Left cardiac atrium (tissue), 4 donors: ENCODE measurements around the gene AGRN. TPM values are rescaled to one million over a fixed set of nuclear protein-coding genes. Genes with fewer than 3 reads are reported as not detected.
"Not testable (repeated sequence)": the region's sequence is repeated elsewhere in the genome, so short reads cannot be mapped to it uniquely, and the experiment has no call there.

Experiments used
- ATAC-seq, 2 donors: fragments of 200-7000 bp; cut with Tn5 transposase; one replicate each; pipeline ENCODE4 v1.9.1; 2020; ENCODE audit warnings: mild to moderate bottlenecking in 2 of 2, moderate library complexity in 2 of 2
- DNase-seq: peaks from one replicate; pipeline ENCODE4 v3.0.0-alpha.2; 2020
- intact Hi-C, 2 donors: fragments of 100-400 bp; cut with DNase I; formaldehyde crosslinking; loops; one replicate each; pipeline versions ENCODE4 v1.14.1 to v1.15.1; 2022 to 2023
- long read RNA-seq: library from polyadenylated mRNA; unstranded; transcript quantifications from one replicate; pipeline ENCODE4 v2.0.0, GENCODE V29; 2021
- total RNA-seq, 2 donors: library from RNA; stranded (reverse); fragmentation: NEBNext Ultra II Directional; extraction: Animal tissue kit (Norgen Biotek cat#: 25700); gene quantifications; one replicate each; pipeline ENCODE4 v1.2.1, GENCODE V29; 2021
- donor health status: DM: no; HTN: yes; CAD: no.
- donor health status: DM: no; HTN: yes; CAD: no; lungs with severe emphysema.
- donor health status: DM: yes; HTN: yes; CAD: no.
- donor health status: Dilated cardiomyopathy.

The AGRN gene
- total RNA-seq, result 10 to 100 TPM; 14.8 to 25.7 TPM
- long read RNA-seq, partial matches to known transcripts, result 2 of 5 reads
- long read RNA-seq, other reads (novel, unspliced or antisense), result 2 of 5 reads

DNA sequence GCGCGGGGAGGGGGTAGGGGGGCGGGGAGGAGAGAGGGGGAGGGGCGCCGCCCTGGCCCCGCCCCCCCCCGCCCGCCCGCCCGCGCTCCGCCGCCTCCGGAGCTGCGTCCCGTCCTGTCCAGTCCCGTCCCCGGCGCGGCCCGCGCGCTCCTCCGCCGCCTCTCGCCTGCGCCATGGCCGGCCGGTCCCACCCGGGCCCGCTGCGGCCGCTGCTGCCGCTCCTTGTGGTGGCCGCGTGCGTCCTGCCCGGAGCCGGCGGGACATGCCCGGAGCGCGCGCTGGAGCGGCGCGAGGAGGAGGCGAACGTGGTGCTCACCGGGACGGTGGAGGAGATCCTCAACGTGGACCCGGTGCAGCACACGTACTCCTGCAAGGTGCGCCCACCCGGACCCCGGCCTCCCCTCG is at the start of gene AGRN:
Gene AGRN, plus strand, starts transcription at position 121 of the 405 bp plus-strand sequence. Its CDS starts 53 bp downstream, at position 174.
- ATAC-seq (peak; percentile 59 to 62), DNase-seq (no peak)
- intact Hi-C loops, result no loop called here

DNA sequence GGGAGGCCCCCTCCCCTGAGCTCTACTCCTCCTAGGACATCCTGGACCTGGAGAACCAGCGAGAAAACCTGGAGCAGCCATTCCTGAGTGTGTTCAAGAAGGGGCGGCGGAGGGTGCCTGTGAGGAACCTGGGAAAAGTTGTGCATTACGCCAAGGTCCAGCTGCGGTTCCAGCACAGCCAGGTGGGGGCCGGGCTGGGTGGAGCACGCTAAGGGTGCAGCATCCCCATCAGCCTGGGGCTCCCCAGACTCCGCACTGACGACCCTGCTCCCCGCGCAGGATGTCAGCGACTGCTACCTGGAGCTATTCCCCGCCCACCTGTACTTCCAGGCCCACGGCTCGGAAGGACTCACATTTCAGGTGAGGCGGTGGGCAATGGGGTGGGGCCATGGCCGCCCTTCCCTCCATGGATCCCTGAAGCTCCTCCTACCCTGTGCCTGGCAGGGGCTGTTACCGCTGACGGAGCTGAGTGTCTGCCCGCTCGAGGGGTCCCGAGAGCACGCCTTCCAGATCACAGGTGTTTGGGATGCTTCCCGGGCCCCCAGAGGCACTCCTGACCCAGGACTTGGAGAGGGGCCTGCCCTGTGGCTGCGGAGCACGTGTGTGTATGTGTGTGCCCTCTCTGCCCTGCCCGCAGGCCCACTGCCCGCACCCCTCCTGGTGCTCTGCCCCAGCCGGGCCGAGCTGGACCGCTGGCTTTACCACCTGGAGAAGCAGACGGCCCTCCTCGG is 49.5 kb upstream of the AGRN start:
- intact Hi-C loops, result no loop called here
- ATAC-seq, result no peak
- DNase-seq, result no peak

DNA sequence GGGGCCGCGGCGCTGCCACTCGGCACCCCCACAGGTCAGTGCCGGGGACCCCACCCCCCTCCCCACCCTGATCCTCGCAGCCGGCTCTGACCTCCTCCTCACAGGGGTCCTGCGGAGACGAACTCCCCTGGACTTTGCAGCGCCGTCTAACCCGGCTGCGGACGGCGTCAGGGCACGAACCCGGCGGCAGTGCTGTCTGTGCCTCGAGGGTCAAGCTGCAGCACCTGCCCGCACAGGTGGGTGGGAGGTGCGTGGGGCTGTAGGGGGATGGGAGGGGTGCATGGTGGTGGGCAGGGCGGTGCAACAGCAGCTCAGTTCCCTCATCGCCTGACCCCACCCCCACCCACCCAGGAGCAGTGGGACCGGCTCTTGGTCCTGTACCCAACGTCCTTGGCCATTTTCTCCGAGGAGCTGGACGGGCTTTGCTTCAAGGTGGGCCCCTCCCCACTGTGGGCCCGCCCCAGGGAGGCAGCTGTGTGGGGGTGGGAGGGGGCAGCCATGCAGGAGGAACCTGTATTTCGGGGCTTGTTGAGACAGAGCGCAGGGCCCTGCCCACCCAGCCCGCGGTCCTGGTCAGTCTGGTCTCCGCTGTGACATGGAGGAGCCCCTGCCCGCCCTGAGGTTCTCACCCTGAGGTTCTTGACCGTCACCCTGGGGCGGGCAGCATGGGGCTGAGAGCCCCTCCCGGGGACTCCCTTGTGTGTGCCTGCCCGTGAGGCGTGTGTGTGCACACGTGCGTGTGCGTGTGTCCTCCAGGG is 48.8 kb upstream of the AGRN start:
- intact Hi-C loops, result no loop called here
- no peak for ATAC-seq
- DNase-seq, result no peak

DNA sequence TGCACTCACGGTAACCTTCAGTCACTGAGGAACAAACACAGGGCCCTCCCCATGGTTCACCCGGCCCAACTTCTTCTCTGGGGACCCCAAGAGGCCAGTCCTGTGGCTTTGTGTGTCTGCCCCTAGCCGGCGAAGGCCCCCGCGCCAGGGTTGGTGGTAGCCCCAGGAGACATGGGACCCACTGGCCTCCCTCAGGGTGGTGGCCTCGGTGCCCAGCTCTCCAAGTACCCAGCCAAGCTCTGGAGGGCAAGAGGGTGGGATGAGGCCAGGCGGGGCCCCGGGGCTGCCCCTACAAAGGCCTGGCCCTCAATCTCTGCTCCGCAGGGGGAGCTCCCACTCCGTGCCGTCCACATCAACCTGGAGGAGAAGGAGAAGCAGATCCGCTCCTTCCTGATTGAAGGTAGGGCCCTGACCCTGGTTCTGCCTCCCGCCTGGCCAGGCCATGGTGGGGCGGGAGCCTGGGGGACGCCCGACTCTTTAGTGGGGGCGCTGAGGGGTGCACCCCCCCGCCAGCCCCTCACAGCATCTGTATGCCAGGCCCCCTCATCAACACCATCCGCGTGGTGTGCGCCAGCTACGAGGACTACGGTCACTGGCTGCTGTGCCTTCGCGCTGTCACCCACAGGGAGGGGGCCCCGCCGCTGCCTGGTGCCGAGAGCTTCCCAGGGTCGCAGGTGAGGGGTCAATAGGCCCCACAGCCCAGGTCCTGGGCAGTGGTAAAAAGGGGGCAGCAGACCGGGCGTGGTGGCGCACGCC is 48.0 kb upstream of the AGRN start:
- ATAC-seq (no peak), DNase-seq (no peak)
- intact Hi-C loops, result no loop called here

DNA sequence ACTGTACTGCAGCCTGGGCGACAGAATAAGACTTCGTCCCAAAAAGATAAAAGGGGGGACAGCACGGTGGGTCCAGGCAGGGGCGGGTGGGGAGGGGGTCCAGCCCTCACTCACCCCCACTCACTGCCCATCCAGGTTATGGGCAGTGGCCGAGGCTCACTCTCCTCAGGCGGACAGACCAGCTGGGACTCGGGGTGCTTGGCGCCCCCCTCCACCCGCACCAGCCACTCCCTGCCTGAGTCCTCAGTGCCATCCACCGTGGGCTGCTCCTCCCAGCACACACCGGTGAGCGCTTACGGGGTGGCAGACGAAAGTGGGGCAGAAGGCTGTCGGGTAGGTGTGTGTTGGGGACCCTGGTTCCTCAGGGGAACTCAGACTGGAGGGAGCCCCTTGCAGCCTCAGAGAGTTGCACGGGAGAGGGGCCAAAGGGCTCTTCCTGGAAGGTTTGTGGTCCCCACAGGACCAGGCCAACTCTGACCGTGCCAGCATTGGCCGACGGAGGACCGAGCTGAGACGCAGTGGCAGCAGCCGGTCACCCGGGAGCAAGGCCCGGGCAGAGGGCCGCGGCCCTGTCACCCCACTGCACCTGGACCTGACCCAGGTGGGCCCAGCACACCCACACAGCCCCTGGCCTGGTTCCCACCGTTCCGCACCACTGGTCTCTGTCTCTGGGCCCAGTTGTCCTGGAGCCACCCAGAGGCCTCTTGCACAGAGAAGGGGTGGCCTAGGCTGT is 47.0 kb upstream of the AGRN start:
- no peak for ATAC-seq
- DNase-seq, result no peak
- intact Hi-C loops, result no loop called here

DNA sequence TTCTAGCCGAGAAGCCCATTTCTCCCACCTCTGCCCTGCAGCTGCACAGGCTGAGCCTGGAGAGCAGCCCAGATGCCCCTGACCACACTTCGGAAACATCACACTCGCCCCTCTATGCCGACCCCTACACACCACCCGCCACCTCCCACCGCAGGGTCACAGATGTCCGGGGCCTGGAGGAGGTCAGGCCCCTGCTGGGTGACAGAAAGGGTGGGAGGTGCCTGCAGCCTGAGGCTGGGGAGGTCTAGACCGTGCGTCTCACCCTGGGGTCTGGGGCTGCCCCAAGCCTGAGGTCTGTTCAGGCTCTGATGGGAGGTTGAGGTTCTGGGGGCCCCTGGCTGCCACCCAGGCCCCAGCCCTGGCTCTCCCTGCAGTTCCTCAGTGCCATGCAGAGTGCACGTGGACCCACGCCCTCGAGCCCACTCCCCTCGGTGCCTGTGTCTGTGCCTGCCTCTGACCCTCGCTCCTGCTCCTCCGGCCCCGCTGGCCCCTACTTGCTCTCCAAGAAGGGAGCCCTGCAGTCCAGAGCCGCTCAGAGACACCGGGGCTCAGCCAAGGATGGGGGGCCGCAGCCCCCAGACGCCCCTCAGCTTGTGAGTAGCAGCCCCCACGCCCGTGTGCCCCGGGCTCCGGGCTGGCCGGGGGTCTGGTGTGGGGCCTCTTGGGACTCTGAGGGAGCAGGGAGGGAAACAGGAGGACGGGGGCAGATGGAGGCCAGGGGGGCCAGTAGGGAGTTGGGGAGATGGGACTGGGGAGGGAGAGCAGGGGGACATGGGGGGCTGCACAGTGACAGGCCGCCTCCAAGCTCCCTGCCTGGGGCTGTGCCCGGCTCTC is 46.2 kb upstream of the AGRN start:
- ATAC-seq (no peak), DNase-seq (no peak)
- intact Hi-C loops, result no loop called here

DNA sequence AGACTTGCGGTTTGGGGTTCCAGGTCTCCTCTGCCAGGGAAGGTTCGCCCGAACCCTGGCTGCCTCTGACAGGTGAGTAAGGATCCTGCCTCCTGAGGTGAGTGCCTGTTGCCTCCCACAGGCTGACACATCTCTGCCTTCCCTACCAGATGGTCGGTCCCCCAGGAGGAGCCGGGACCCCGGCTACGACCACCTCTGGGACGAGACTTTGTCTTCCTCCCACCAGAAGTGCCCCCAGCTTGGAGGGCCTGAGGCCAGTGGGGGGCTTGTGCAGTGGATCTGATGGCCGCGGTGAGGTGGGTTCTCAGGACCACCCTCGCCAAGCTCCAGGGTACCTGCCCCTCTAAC is 45.7 kb upstream of the AGRN start:
- DNase-seq (no peak), ATAC-seq (no peak)
- intact Hi-C loops, result no loop called here

DNA sequence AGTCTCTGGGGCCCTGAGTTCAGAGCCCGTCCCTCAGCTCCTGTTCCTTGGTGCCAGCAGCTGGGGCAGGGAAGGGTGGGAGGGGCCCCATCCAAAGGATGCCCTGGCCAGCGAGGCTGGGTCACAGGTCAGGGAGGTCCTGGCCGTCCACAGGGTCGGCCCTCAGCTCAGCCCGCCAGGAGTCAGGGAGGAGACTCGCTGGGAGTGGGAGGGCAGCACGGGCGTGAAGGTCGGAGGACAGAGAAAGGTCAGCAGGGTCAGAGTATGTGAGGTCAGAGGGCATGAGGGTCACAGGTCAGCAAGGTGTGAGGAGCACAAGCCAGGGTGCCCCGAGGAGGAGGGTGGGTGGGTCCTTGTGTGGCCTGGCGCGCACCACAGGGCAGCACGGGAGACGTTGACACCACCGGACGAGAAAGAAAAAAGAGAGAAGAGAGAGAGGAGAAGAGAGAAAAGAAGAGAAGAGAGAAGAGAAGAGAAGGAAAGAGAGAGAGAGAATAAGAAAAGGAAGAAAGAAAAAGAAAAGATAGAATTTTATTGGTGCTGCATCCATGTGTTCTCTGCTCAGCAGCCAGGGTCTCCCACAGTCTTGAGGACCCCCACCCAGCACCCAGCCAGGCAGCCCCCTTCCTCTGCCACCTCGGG is 45.1 kb upstream of the AGRN start:
- intact Hi-C loops, result no loop called here
- no peak for DNase-seq
- no peak for ATAC-seq

DNA sequence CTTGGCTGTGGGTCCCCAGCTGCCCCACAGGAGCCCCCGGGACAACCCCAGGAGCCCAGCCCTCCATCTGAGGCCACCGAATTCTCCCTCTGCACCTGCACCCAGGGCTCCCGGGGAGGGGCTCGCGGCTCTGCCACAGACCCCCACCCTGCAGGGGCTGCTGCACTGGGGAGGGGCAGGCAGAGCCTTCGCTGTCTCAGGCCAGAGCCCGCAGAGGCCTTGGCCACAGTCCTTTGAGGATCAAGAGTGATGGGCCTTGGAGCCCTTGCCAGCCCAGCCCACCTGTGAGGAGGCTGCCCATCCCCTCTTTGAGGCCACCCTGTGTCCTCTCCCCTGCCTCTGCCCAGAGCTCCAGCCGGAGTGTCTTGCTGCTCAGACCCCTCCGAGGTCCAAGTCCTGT is 44.6 kb upstream of the AGRN start:
- DNase-seq, result no peak
- no peak for ATAC-seq
- intact Hi-C loops, result no loop called here

DNA sequence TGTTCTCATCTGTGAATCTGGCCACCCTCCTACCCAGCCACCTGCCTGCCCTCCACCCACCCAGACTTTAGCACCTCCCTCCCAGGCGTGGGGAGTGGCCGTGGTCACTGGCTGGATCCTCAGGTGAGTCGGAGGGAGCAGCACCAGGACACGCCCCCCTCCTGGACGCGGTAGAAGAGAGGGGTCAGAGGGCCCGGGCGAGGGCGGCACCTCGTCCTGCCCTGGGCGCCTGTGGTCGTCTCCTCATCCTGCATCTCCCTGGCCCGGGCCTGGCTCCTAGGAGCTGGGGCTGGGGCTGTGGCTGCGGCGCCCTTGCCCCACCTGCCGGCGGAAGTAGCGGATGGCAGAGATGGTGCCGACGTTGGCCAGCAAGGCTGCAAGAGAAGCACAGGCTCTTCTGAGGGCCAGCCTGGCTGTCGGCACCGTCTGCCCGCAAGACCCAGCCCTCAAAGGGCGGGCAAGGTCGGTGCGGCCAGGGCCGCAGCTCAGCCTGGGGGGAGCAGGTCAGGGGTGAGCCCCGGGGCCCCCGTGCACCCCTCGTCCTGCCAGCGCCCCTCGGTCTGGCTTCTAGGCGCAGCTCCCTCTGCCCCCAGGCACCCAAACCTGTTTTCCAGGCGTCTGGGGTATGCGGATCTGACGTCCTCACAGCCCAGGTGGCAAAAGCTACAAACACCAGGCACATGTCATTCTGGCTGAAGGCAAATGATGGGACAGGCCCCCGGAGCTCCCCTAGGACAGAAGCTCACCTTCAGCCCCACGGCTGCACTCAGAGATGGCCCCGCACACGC is 43.8 kb upstream of the AGRN start:
- intact Hi-C loops, result no loop called here
- ATAC-seq, result peak; percentile 37 to 48
- peak; percentile 58 for DNase-seq

DNA sequence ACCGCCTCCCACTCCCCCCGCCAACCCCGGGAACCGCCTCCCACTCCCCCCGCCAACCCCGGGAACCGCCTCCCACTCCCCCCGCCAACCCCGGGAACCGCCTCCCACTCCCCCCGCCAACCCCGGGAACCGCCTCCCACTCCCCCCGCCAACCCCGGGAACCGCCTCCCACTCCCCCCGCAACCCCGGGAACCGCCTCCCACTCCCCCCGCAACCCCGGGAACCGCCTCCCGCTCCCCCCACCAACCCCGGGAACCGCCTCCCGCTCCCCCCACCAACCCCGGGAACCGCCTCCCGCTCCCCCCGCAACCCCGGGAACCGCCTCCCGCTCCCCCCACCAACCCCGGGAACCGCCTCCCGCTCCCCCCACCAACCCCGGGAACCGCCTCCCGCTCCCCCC is 43.1 kb upstream of the AGRN start:
- ATAC-seq, intact Hi-C loops: not testable (repeated sequence)
- DNase-seq, result peak; percentile 34

DNA sequence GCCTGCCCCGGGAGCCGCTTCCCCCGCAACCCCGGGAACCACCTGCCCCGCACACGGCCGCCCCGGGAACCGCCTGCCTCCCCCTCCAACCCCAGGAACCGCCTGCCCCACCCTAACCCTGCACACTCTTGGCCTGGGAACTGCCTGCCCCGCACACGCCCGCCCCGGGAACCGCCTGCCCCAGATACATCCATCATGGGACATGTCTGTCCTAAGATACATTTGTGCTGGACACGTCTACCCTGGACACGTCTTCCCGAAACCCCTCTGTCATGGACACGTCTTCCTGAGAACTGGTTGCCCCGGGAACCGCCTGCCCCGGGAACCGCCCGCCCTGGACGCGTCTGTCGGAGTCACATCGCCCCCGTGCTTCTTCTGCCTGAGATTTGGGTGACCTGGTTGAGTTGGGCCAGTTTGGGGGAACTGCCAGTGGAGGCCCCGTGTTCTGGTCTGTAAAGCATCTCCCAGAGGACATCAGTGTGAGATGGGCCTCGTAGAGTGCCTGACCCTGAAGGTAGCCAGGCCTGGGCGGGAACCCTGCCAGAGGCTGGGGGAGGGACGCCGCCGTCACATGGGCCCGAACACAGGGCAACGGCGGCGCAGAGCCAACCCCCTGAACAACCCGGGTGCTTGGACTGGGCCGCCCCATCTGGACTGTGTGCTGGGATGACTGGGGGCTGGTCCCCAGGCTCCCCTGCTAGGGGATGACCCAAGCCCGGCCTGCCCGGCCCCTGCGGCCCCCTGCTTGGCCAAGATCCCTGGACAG is 41.7 kb upstream of the AGRN start:
- intact Hi-C loops, result no loop called here
- ATAC-seq, result no peak
- peak; percentile 25 for DNase-seq

DNA sequence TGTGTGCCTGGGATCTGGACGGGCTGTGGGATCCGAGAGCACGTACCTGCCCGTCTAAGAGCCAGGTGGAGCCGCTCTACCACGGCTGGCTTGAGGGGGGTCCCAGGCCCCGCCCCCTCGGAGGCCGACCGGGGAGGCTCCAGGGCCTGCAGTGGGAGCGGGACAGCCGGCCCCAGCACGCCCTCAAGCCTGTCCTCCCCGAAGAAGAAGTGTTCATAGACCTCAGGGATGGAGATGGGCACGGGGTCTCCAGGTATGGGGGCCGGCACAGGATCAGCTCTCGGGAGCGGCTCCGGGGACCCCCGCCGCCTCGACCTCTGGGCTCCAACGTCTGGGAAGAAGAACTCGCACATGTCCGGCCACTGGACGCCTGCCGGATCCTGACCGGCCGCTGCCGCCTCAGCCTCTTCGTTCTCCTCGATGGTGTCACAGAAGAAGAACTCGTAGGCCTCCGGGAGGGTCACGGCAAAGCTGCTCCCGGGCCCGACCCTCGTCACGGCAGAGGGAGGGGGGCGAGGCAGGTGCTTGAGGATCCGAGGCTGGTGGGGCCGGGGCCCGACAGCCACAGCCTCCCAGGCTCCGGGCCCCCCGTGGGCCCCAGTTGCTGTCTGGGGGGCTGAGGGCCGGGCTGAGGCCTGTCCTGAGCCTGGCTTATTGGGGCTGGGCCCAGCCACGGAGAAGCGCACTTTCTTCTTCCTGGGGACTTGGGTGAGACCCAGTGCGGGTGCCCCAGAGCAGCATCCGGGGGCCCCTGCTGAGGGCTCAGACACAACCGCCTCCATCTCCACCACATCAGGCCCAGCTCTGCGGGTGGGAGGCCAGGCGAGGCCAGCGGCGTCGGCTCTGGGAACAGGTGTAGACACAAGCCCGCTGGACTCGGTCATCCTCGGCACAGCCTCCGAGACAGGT is 40.8 kb upstream of the AGRN start:
- no peak for DNase-seq
- intact Hi-C loops, result no loop called here
- ATAC-seq, result no peak

DNA sequence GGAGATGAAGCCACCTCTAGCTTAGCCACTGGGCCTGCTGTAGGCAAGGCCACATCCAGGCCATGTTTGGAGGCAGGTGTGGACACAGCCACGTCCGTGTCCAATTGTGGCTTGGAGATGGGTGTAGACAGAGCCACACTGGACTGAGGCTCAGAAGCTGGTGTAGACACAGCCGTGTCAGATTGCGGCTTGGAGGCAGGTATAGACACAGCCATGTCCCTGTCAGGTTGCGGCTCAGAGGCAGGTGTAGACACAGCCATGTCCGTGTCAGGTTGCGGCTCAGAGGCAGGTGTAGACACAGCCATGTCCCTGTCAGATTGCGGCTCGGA is 40.2 kb upstream of the AGRN start:
- intact Hi-C loops, result loop anchor here in 1 of 2 donors (5.0 kb wide), 1 partner anchor 83 kb away; no protein-coding TSS in a partner anchor

DNA sequence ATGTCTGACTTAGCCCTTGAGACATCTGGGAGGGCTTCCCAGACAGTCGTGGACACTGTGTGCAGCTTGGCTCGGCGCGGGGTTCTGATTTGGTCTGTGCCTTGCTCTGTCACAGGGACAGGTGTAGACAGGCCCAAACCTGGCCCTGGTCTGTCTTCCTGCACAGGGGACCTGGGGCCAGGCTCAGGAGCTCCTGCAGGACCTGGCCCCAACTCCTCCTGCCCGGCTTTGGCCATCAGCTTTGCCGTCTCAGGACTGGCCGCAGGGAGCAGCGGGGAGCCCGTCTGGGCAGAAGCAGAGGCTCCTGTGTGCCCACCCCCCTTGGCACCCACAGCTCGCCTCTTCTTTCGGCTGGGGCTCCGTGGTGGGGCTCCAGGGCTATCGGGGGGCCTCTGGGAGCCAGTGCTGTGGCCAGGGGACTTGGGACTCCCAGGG is 39.8 kb upstream of the AGRN start:
- intact Hi-C loops, result loop anchor here in 1 of 2 donors (5.0 kb wide), 1 partner anchor 82 kb away; no protein-coding TSS in a partner anchor
- DNase-seq, result peak; percentile 24
- no peak for ATAC-seq

More for the DNA sequence above, 40.2 kb upstream of the AGRN start:
- DNase-seq, result no peak
- no peak for ATAC-seq
